ENCODE data around the gene PON3.

- no peak for TF ChIP-seq CTCF (IDR thresholded peaks at IDR 0.05)
- no peak for TF ChIP-seq POLR2A (IDR thresholded peaks at IDR 0.05)
These were observed 34.7 kb upstream of the PON3 start for GRCh38 chr7:95430864-95431263.
